ENCODE data around the gene LHX5. TPM values are rescaled to one million over a fixed set of nuclear protein-coding genes. Genes with fewer than 3 reads are reported as not detected.

LHX5 gene
- total RNA-seq, 1 donor from 2014 or later: not detected

DNA sequence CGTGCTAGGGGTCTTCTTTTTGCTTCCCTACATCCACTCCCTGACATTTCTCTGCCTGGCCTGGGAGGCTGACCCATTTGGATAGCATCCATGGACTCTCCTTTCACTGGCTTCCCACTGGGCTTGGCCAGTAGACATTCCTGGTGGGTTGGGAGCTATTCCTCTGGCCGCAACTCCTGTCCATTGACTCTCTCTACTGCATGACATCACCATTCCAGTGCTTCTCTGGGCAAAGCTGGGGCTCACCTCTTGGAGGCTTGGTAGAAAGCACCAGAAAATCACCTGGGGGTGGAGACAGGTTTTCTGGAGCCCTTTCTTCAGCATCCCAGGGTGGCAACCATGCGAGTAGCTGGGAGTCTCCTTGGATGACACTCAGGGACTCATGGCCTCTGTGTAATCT lies 16.7 kb upstream of the LHX5 start:
- H3K4me1 Mint-ChIP-seq (ENCODE audit: low read depth): no peaks in the 10 kb centered on the region
- DNase-seq (ENCODE audit: low spot score): no peak
- no peak overlapping the region for H3K27ac Mint-ChIP-seq
- intact Hi-C loops (cut with micrococcal nuclease): no loop called here
- H3K9me3 Mint-ChIP-seq: no peaks in the 10 kb centered on the region
- H3K36me3 Mint-ChIP-seq (ENCODE audit: low read depth): no peaks in the 10 kb centered on the region
- no peak overlapping the region for H3K4me3 Mint-ChIP-seq (ENCODE audit: low read depth)
- H3K27me3 Mint-ChIP-seq (ENCODE audit: low read depth): peaks cover 5% of the 10 kb centered on the region

- intact Hi-C loops (cut with micrococcal nuclease): no loop called here
- no peak overlapping the region for H3K4me3 Mint-ChIP-seq (ENCODE audit: low read depth)
- no peak overlapping the region for H3K27ac Mint-ChIP-seq
- no peak for DNase-seq (ENCODE audit: low spot score)
- no peaks in the 10 kb centered on the region for H3K36me3 Mint-ChIP-seq (ENCODE audit: low read depth)
- no peaks in the 10 kb centered on the region for H3K4me1 Mint-ChIP-seq (ENCODE audit: low read depth)
- no peaks in the 10 kb centered on the region for H3K9me3 Mint-ChIP-seq
- H3K27me3 Mint-ChIP-seq (ENCODE audit: low read depth): peaks cover 11% of the 10 kb centered on the region
Measured at GRCh38 chr12:113486722-113487121, 15.1 kb upstream of the LHX5 start.

GRCh38 chr12:113485330-113485729 lies 13.7 kb upstream of the LHX5 start:
- DNase-seq (ENCODE audit: low spot score): no peak
- no peak overlapping the region for H3K27ac Mint-ChIP-seq
- intact Hi-C loops (cut with micrococcal nuclease): no loop called here
- peaks cover 18% of the 10 kb centered on the region for H3K27me3 Mint-ChIP-seq (ENCODE audit: low read depth)
- no peaks in the 10 kb centered on the region for H3K4me1 Mint-ChIP-seq (ENCODE audit: low read depth)
- no peak overlapping the region for H3K4me3 Mint-ChIP-seq (ENCODE audit: low read depth)
- H3K9me3 Mint-ChIP-seq: no peaks in the 10 kb centered on the region
- H3K36me3 Mint-ChIP-seq (ENCODE audit: low read depth): no peaks in the 10 kb centered on the region

- H3K36me3 Mint-ChIP-seq (ENCODE audit: low read depth): no peaks in the 10 kb centered on the region
- no peak overlapping the region for H3K27ac Mint-ChIP-seq
- no peak for DNase-seq (ENCODE audit: low spot score)
- no peak overlapping the region for H3K4me3 Mint-ChIP-seq (ENCODE audit: low read depth)
- peaks cover 2% of the 10 kb centered on the region for H3K4me1 Mint-ChIP-seq (ENCODE audit: low read depth)
- H3K27me3 Mint-ChIP-seq (ENCODE audit: low read depth): peaks cover 45% of the 10 kb centered on the region
- intact Hi-C loops (cut with micrococcal nuclease): no loop called here
- no peaks in the 10 kb centered on the region for H3K9me3 Mint-ChIP-seq
Measured at GRCh38 chr12:113482334-113482733, 10.7 kb upstream of the LHX5 start.

DNA sequence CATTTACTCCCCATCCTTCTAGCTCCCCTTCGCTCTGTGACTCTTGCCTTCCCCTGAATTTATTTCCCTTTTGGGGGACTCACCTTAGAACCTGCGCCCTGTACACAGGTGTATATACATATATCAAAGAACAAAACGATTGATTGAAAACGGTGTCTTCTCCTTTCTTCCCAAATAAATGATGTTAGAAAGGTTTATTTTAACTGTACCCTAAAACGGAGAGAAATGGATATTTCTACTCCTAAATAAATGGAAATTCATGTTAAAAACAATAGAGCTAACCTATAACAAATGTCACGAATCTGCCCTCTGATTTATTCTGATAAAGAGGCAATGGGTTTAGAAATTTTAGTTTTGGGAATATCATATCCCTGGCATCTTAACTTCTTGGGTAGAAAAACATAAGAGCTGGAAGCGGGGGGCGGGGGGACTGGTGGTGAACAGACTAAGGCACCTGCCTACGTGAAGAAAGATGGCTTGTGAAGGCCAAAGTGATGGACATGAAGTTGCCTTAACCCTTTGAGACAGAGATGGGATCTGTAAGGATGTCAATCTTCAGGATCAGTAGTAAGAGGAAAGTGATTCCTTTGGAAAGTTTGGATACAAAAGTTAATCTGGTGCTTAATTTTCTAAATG lies 8.8 kb upstream of the LHX5 start:
- H3K9me3 Mint-ChIP-seq: no peaks in the 10 kb centered on the region
- intact Hi-C loops (cut with micrococcal nuclease): loop anchor here (2.0 kb wide), 1 partner anchor 16 kb away; no protein-coding TSS in a partner anchor
- H3K27ac Mint-ChIP-seq: no peak overlapping the region
- no peaks in the 10 kb centered on the region for H3K36me3 Mint-ChIP-seq (ENCODE audit: low read depth)
- DNase-seq (ENCODE audit: low spot score): no peak
- H3K4me1 Mint-ChIP-seq (ENCODE audit: low read depth): peaks cover 2% of the 10 kb centered on the region
- no peak overlapping the region for H3K4me3 Mint-ChIP-seq (ENCODE audit: low read depth)
- H3K27me3 Mint-ChIP-seq (ENCODE audit: low read depth): peaks cover 54% of the 10 kb centered on the region

DNA sequence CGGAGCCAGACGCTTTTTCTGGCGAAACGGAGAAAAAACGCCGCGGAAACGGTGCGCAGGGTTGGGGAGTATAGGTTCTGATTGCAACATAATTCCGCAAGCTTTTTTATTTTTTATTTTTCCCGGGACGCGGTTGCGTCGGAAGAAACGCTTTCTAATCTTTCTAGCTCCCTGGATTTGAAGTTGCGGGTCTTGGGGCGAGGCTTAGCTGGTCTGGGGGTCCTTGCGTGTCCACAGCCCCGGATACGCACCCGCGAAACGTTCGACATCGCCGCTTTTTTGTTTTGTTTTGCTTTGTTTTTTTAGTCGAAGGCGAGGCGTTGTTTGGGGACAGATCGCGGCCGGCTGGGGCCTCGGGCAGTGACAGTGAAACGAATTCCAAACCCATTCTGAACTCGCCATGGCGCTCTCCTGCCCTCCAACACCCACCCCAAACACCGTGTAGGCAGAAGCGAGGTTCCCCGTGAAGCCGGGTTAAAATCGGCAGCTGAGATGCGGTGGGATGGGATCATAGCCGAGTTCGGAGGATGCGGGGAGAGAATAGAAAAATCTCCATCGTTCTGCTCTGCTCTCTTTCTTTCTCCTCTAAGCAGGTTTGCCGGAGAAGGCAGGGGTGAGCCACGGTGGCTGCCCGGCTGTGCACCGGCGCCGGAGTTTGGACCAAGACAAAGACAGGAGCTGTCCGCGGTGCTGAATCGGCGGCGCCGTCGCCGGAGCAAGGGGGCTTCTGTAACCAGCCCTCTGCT lies 8.1 kb upstream of the LHX5 start:
- Mint-ChIP-seq H3K27ac (peak overlapping the region; percentile 58), H3K9me3 (no peaks in the 10 kb centered on the region), H3K4me1 (ENCODE audit: low read depth) (peaks cover 2% of the 10 kb centered on the region), H3K36me3 (ENCODE audit: low read depth) (no peaks in the 10 kb centered on the region), H3K27me3 (ENCODE audit: low read depth) (peaks cover 61% of the 10 kb centered on the region), H3K4me3 (ENCODE audit: low read depth) (no peak overlapping the region)
- DNase-seq (ENCODE audit: low spot score): peak; percentile 30
- intact Hi-C loops (cut with micrococcal nuclease): loop anchor here (2.0 kb wide), 1 partner anchor 15 kb away; no protein-coding TSS in a partner anchor

DNA sequence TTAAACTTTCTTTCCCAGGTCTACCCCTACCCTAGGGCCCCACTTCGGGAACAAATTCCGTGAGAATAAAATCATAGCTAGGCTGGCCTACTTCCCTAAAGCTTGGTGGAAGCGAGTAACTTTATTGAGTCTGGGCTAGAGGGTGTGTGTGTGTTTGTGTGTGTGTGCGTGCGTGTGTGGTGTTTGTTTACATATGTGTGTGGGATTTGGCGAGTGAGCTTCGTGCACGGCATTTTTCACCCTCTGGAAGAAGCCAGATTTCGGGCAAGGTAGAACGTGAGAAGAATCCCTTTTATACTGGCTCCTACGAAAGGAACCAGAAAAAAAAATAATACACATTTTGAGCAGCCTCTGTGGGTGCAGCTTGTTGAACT lies 7.5 kb upstream of the LHX5 start:
- DNase-seq (ENCODE audit: low spot score): no peak
- Mint-ChIP-seq H3K27me3 (ENCODE audit: low read depth) (peaks cover 65% of the 10 kb centered on the region), H3K9me3 (no peaks in the 10 kb centered on the region), H3K4me3 (ENCODE audit: low read depth) (no peak overlapping the region), H3K36me3 (ENCODE audit: low read depth) (no peaks in the 10 kb centered on the region), H3K27ac (peak overlapping the region; percentile 7), H3K4me1 (ENCODE audit: low read depth) (peaks cover 4% of the 10 kb centered on the region)
- intact Hi-C loops (cut with micrococcal nuclease): no loop called here

- peaks cover 71% of the 10 kb centered on the region for H3K27me3 Mint-ChIP-seq (ENCODE audit: low read depth)
- H3K4me1 Mint-ChIP-seq (ENCODE audit: low read depth): peaks cover 5% of the 10 kb centered on the region
- DNase-seq (ENCODE audit: low spot score): no peak
- intact Hi-C loops (cut with micrococcal nuclease): no loop called here
- no peak overlapping the region for H3K4me3 Mint-ChIP-seq (ENCODE audit: low read depth)
- no peaks in the 10 kb centered on the region for H3K9me3 Mint-ChIP-seq
- no peak overlapping the region for H3K27ac Mint-ChIP-seq
- no peaks in the 10 kb centered on the region for H3K36me3 Mint-ChIP-seq (ENCODE audit: low read depth)
Measured at GRCh38 chr12:113478351-113479011, 6.8 kb upstream of the LHX5 start.

- Mint-ChIP-seq H3K9me3 (no peaks in the 10 kb centered on the region), H3K27me3 (ENCODE audit: low read depth) (peaks cover 77% of the 10 kb centered on the region), H3K27ac (no peak overlapping the region), H3K4me1 (ENCODE audit: low read depth) (peaks cover 5% of the 10 kb centered on the region), H3K4me3 (ENCODE audit: low read depth) (no peak overlapping the region), H3K36me3 (ENCODE audit: low read depth) (no peaks in the 10 kb centered on the region)
- DNase-seq (ENCODE audit: low spot score): no peak
- intact Hi-C loops (cut with micrococcal nuclease): no loop called here
Measured at GRCh38 chr12:113477842-113478215, 6.2 kb upstream of the LHX5 start.

GRCh38 chr12:113477171-113477841 lies 5.6 kb upstream of the LHX5 start:
- H3K4me1 Mint-ChIP-seq (ENCODE audit: low read depth): peaks cover 5% of the 10 kb centered on the region
- no peak overlapping the region for H3K27ac Mint-ChIP-seq
- no peak overlapping the region for H3K4me3 Mint-ChIP-seq (ENCODE audit: low read depth)
- H3K9me3 Mint-ChIP-seq: no peaks in the 10 kb centered on the region
- no peak for DNase-seq (ENCODE audit: low spot score)
- intact Hi-C loops (cut with micrococcal nuclease): no loop called here
- peaks cover 80% of the 10 kb centered on the region for H3K27me3 Mint-ChIP-seq (ENCODE audit: low read depth)
- H3K36me3 Mint-ChIP-seq (ENCODE audit: low read depth): no peaks in the 10 kb centered on the region

- no peak for DNase-seq (ENCODE audit: low spot score)
- Mint-ChIP-seq H3K9me3 (no peaks in the 10 kb centered on the region), H3K27ac (no peak overlapping the region), H3K36me3 (ENCODE audit: low read depth) (no peaks in the 10 kb centered on the region), H3K27me3 (ENCODE audit: low read depth) (peaks cover 83% of the 10 kb centered on the region), H3K4me1 (ENCODE audit: low read depth) (peaks cover 5% of the 10 kb centered on the region), H3K4me3 (ENCODE audit: low read depth) (no peak overlapping the region)
- intact Hi-C loops (cut with micrococcal nuclease): no loop called here
Measured at GRCh38 chr12:113476176-113476986, 4.7 kb upstream of the LHX5 start.

- DNase-seq (ENCODE audit: low spot score): no peak
- Mint-ChIP-seq H3K4me1 (ENCODE audit: low read depth) (peaks cover 5% of the 10 kb centered on the region), H3K9me3 (no peaks in the 10 kb centered on the region), H3K27me3 (ENCODE audit: low read depth) (peaks cover 86% of the 10 kb centered on the region), H3K4me3 (ENCODE audit: low read depth) (no peak overlapping the region), H3K36me3 (ENCODE audit: low read depth) (no peaks in the 10 kb centered on the region), H3K27ac (no peak overlapping the region)
- intact Hi-C loops (cut with micrococcal nuclease): loop anchor here (1.0 to 2.0 kb wide), 2 partner anchors 10 to 1219 kb away; no protein-coding TSS in a partner anchor
Measured at GRCh38 chr12:113475451-113476175, 3.9 kb upstream of the LHX5 start.
